ENCODE data around the gene ARHGAP42. TPM values are rescaled to one million over a fixed set of nuclear protein-coding genes. Genes with fewer than 3 reads are reported as not detected.

The ARHGAP42 gene
- total RNA-seq, 4 donors from 2014 or later: 5.1 to 10.6 (median 8.0) TPM

DNA sequence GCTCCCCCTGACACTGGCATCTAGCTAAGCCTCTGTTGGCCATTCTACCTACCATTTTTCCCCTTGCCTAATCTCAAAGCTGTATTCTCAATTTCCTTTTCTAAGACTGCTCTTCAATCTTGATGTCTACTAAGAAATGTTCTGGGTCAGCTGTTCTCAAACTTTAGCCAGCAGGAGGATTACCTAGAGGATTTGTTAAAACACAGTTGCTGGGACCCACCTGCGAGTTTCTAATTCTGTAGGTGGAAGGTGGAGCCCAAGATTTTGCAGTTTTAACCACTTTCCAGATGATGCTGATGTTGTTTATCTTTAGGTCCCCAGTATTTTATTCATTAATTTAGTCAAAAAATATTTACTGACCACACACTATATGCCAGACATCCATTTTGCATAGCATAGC lies 9.3 kb upstream of the ARHGAP42 start:
- WGBS: 89% methylated on average over 1 of the region's 1 CpG
- intact Hi-C loops (cut with DNase I): no loop called here

DNA sequence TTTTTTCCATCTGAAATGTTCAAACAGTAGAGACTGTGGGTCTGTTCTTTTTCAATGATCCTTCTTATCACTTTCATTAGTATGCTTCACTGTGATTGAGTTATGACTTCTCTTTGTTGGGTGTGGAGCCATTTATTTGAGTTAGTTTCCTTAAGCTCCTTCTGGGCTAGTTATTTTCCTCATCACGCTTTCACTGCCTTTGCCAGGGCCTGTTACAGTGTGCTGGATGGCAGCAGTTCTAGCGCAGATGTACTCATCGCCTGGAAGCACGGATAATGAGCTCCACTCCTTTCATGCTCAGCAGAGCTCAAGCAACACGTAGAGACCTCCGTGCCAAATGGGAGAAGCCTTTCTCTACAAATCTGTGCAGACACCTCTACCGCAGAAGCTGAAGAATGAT lies 7.0 kb upstream of the ARHGAP42 start:
- DNase-seq (ENCODE audit: extremely low spot score): no peak
- Histone ChIP-seq H3K27me3 (no peaks in the 10 kb centered on the region), H3K9me3 (no peaks in the 10 kb centered on the region), H3K27ac (replicated peaks in 1 of 4) (no peak overlapping the region), H3K36me3 (no peaks in the 10 kb centered on the region), H3K4me1 (peaks cover 6 to 10% (median 8%) of the 10 kb centered on the region in 4 donors), H3K4me3 (no peak overlapping the region)
- WGBS: 86% methylated on average over 7 of the region's 7 CpGs
- TF ChIP-seq EP300 (IDR thresholded peaks at IDR 0.05) (no peak), POLR2AphosphoS5 (IDR thresholded peaks at IDR 0.05) (no peak), POLR2A (IDR thresholded peaks at IDR 0.05; ENCODE audit: low read depth) (no peak)
- TF ChIP-seq, protein P1, sequence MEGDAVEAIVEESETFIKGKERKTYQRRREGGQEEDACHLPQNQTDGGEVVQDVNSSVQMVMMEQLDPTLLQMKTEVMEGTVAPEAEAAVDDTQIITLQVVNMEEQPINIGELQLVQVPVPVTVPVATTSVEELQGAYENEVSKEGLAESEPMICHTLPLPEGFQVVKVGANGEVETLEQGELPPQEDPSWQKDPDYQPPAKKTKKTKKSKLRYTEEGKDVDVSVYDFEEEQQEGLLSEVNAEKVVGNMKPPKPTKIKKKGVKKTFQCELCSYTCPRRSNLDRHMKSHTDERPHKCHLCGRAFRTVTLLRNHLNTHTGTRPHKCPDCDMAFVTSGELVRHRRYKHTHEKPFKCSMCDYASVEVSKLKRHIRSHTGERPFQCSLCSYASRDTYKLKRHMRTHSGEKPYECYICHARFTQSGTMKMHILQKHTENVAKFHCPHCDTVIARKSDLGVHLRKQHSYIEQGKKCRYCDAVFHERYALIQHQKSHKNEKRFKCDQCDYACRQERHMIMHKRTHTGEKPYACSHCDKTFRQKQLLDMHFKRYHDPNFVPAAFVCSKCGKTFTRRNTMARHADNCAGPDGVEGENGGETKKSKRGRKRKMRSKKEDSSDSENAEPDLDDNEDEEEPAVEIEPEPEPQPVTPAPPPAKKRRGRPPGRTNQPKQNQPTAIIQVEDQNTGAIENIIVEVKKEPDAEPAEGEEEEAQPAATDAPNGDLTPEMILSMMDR (IDR thresholded peaks at IDR 0.05): no peak
- intact Hi-C loops (cut with DNase I): loop anchor here (5.0 kb wide), 1 partner anchor 252 kb away; no protein-coding TSS in a partner anchor

More for the DNA sequence above, 9.3 kb upstream of the ARHGAP42 start:
- Histone ChIP-seq H3K36me3 (no peaks in the 10 kb centered on the region), H3K9me3 (no peaks in the 10 kb centered on the region), H3K4me1 (peaks cover 0 to 7% (median 4%) of the 10 kb centered on the region in 4 donors), H3K27ac (replicated peaks in 1 of 4) (no peak overlapping the region), H3K4me3 (no peak overlapping the region), H3K27me3 (no peaks in the 10 kb centered on the region)
- TF ChIP-seq POLR2A (IDR thresholded peaks at IDR 0.05; ENCODE audit: low read depth) (no peak), EP300 (IDR thresholded peaks at IDR 0.05) (no peak), POLR2AphosphoS5 (IDR thresholded peaks at IDR 0.05) (no peak)
- TF ChIP-seq, protein P1 (IDR thresholded peaks at IDR 0.05): no peak
- no peak for DNase-seq (ENCODE audit: extremely low spot score)

DNA sequence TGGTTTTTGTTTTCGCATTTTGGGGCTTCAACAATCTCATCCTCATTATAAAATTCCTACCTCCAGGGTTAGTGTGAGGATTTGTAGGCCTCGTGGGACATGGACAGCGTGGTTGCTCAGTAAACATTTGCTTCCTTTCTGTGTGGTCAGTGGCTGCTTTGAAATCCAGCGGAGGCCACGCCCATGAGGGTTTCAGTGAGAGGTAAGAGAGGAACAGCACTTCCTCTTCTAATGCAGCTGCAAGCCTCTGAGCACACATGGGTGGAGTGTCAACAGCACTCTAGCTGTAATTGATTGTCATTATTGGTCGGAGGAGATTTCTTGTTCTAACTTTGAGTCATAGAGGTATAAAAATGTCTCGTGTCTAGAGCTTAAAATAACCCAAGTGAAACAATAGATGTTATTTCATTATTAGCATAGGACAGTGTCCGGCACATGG lies 6.0 kb upstream of the ARHGAP42 start:
- 58% methylated on average over 8 of the region's 8 CpGs for WGBS

DNA sequence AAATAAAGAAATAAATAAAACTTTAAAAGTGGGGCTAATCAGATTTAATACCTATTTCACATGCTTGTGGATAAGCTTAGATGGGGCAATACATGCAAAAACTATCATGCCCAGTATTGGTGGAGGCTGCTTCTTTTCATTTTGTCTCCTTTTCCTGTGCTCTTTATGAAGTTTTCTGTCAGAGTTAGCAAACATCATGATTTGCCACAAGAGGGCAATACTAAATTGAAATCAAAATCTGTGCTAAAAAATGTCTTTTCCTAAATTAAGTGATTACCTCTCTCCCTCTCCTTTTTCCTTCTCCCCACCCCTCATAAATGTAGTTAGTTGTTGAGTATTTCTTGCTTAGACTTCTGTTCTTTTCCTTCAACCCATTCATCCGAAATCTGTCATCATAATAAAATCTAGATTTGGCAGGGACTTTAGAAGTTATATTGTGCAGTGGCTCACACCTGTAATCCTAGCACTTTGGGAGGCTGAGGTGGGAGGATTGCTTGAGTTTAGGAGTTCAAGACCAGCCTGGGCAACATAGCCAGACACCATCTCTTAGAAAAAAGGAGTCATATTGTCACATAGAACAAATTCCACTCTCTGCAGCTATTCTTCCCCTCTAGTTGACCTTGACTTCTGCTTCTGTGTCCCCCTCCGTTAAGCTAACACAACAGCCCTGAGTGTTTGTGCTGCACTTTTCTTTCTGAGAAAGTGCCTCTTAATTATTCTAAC lies 4.7 kb upstream of the ARHGAP42 start:
- no peaks in the 10 kb centered on the region for H3K9me3 ChIP-seq
- H3K27me3 ChIP-seq: no peaks in the 10 kb centered on the region
- no peaks in the 10 kb centered on the region for H3K36me3 ChIP-seq
- peaks cover 6 to 19% (median 17%) of the 10 kb centered on the region in 4 donors for H3K4me1 ChIP-seq
- DNase-seq (ENCODE audit: extremely low spot score): no peak
- H3K27ac ChIP-seq (replicated peaks in 1 of 4): no peak overlapping the region
- intact Hi-C loops (cut with DNase I): loop anchor here (5.0 kb wide), 1 partner anchor 250 kb away; no protein-coding TSS in a partner anchor
- H3K4me3 ChIP-seq: no peak overlapping the region
- TF ChIP-seq POLR2A (IDR thresholded peaks at IDR 0.05; ENCODE audit: low read depth) (no peak), EP300 (IDR thresholded peaks at IDR 0.05) (no peak), POLR2AphosphoS5 (IDR thresholded peaks at IDR 0.05) (no peak)
- TF ChIP-seq, protein P1 (IDR thresholded peaks at IDR 0.05): peak; percentile 24 to 52 (median 47)
- WGBS: 80% methylated on average over 2 of the region's 2 CpGs

More for the DNA sequence above, 6.0 kb upstream of the ARHGAP42 start:
- DNase-seq (ENCODE audit: extremely low spot score): no peak
- Histone ChIP-seq H3K9me3 (no peaks in the 10 kb centered on the region), H3K27me3 (no peaks in the 10 kb centered on the region), H3K4me1 (peaks cover 6 to 14% (median 11%) of the 10 kb centered on the region in 4 donors), H3K36me3 (no peaks in the 10 kb centered on the region), H3K4me3 (no peak overlapping the region), H3K27ac (replicated peaks in 1 of 4) (no peak overlapping the region)
- TF ChIP-seq POLR2A (IDR thresholded peaks at IDR 0.05; ENCODE audit: low read depth): no peak
- TF ChIP-seq EP300 (IDR thresholded peaks at IDR 0.05): no peak
- TF ChIP-seq POLR2AphosphoS5 (IDR thresholded peaks at IDR 0.05): no peak
- intact Hi-C loops (cut with DNase I): loop anchor here (5.0 kb wide), 1 partner anchor 251 kb away; no protein-coding TSS in a partner anchor

DNA sequence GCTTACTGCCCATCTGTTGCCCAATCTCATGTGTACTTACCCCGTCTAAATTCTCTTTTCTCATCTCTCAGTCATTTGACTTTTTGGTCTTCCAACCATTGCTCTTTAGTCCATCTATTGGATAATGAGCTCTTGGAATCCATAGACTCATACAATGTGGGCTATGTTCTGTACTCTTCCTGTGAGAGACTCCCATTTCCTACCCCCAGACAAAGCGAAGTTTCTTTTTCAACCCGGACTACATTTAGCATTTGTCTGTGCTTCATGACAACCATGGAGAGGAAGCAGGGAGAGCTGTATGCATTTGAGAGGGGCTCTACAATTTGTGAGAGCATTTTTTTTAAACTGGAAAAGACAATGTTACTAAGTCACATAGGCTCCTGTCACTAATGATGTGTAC lies 4.0 kb upstream of the ARHGAP42 start:
- 73% methylated on average over 3 of the region's 3 CpGs for WGBS
- DNase-seq (ENCODE audit: extremely low spot score): no peak
- peaks cover 8 to 24% (median 20%) of the 10 kb centered on the region in 4 donors for H3K4me1 ChIP-seq
- TF ChIP-seq EP300 (IDR thresholded peaks at IDR 0.05) (no peak), POLR2AphosphoS5 (IDR thresholded peaks at IDR 0.05) (no peak), POLR2A (IDR thresholded peaks at IDR 0.05; ENCODE audit: low read depth) (no peak)
- TF ChIP-seq, protein P1 (IDR thresholded peaks at IDR 0.05): no peak
- intact Hi-C loops (cut with DNase I): loop anchor here (5.0 kb wide), 1 partner anchor 249 kb away; no protein-coding TSS in a partner anchor
- H3K4me3 ChIP-seq: no peak overlapping the region
- H3K27me3 ChIP-seq: no peaks in the 10 kb centered on the region
- no peak overlapping the region for H3K27ac ChIP-seq (replicated peaks in 1 of 4)
- H3K36me3 ChIP-seq: no peaks in the 10 kb centered on the region
- H3K9me3 ChIP-seq: no peaks in the 10 kb centered on the region
